ENCODE results near the gene TRAK1.
A peak's percentile ranks its signal among the peaks of the same experiment; 100 is the strongest.
"Not testable (repeated sequence)": the region's sequence is repeated elsewhere in the genome, so short reads cannot be mapped to it uniquely, and the experiment has no call there.

TRAK1 gene

GRCh38 chr3:42099020-42099765 is 8.0 kb downstream of the TRAK1 start:
- DNase-seq = no peak

GRCh38 chr3:42101048-42101447 is 9.9 kb downstream of the TRAK1 start:
- peak; percentile 81 for DNase-seq

GRCh38 chr3:42101481-42101880 is 10.3 kb downstream of the TRAK1 start:
- no peak for DNase-seq

DNA sequence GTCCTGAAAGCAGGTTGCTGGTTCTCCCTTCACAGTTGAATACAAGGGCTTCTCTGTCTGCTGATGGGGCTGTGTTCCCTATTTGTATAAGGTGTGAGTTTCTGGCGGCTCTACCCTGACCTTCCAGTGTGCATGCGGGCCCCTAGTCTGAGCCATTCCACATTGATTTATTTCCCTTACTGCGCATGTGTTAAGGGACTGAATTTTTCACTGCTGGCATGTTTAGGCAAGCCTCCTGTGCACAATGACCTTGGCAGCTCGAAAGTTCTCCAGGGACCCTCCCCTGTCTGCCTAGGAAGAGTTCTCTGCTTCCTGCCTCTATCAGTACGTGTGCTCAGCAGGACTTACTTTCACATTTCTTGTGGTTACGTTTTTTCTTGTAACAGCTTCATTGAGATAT is 11.4 kb downstream of the TRAK1 start:
- no peak for DNase-seq

- not testable (repeated sequence) for DNase-seq
Measured at GRCh38 chr3:42103921-42104665, 12.9 kb downstream of the TRAK1 start.

- not testable (repeated sequence) for DNase-seq
Measured at GRCh38 chr3:42105994-42106393, 14.8 kb downstream of the TRAK1 start.

DNA sequence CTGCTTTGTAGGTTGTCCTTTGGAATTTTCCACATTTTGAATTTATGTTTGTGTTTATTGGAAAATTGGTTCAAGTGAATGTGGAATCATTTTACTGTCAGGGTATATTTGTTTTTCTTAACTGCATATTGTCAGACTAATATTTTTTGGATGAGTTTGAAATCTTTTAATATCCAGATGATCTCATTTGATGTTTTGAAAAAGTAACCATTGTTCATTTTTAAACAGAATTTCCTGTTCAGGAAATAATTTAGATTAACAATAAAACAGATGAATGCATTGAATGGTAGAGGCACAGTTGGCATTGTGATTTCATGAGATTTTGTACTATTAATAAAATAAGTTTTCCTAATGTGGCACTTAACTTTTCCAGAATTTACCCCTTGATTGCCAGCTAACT is 15.5 kb downstream of the TRAK1 start:
- DNase-seq = no peak

DNA sequence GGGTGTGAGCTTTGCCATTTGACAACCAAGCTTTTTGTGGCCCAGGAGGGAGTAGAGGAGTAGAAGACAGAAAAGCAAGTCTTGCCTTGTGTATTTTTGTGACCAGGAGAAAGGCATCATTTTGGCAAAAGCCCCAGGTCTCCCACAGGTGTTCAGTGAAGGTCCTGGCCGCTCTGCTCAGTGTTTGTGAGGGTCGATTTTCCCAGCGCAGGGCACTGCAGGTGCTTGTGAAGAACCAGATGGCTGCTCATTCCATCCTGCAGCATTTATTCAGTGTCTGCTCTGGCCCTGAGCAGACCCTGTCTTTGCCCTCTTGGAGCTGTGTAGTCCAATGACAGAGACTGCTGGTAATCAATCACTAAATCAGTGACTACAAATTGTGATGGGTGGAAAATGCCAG is 19.5 kb downstream of the TRAK1 start:
- no peak for DNase-seq

GRCh38 chr3:42114130-42114725 is 23.1 kb downstream of the TRAK1 start:
- no peak for DNase-seq

DNA sequence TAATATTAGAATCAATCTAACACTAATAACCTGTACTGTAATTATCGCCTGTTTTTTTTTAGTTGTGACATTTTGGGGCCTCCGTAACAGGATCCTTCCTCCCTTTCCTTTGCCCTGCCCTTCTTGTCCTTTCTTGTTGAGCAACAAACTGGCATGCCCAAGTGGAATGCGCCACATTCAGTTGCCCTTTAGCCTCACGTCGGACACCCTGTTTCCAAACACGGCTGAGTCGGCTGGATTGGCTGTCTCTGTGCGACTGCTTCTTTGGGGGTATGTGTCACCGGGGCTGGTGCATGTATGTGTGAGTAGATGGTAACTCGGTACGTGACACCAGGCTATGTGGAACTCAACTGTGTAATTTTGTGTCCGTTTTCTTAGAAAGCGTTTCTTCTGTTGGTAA is 24.1 kb downstream of the TRAK1 start:
- no peak for DNase-seq

- DNase-seq = no peak
Measured at GRCh38 chr3:42115946-42116345, 24.8 kb downstream of the TRAK1 start.

DNA sequence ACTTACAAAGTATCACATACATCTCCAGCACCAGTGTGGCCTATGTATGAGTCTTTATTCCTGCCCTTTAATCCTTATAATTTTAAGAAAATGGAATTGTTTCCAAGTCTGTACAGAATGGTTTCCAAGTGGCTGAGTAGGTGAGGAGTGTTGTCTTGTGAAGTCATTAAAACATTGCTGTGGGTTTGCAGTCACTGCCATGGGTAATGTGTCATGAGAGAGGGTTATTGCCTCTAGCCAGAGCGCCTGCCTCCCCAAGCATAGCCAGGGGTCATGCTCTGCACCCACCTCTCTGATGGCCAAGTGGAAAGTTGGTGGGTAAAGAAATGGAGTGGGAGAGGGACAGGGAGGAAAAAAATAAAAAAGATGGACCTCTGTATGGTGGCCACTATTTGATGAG is 25.3 kb downstream of the TRAK1 start:
- DNase-seq = peak; percentile 49

GRCh38 chr3:42117175-42118008 is 26.2 kb downstream of the TRAK1 start:
- peak; percentile 86 for DNase-seq

GRCh38 chr3:42118762-42119361 is 27.7 kb downstream of the TRAK1 start:
- peak; percentile 43 for DNase-seq

DNA sequence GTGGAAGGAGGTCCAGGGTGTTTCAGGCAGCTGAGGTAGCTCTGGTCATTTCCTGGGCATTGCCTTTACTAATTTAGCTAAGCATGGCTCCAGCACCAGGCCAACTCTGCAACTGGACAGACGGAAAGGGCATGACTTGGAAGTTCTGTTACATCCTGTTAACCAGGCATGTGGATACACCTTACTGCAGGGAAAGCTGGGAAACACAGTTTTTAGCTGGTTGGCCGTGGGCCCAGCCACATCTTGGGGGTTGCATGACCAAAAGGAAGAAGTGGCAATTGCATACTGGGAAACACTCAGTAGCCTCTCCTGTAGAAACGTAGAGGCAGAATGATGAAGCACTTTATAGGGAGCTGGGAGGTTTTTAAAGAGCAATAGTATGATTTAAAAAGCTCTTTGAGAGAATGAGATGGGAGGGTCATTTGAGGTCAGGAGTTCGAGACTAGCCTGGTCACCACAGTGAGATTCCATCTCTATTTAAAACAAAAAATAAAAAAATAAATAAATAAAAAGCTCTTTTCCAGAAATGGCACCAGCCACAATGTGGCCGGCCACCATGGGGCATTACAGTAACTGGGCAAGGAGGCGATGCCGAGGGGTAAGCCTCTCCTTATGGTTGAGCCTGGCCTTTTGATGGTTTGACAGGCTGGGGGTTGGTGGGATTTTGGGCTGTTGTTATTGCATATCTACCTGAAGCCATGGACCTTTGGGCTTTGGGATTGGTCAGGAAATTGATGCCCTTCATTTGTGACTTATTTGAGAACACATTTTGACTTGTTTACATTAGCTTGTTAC is 28.6 kb downstream of the TRAK1 start:
- no peak for DNase-seq

DNA sequence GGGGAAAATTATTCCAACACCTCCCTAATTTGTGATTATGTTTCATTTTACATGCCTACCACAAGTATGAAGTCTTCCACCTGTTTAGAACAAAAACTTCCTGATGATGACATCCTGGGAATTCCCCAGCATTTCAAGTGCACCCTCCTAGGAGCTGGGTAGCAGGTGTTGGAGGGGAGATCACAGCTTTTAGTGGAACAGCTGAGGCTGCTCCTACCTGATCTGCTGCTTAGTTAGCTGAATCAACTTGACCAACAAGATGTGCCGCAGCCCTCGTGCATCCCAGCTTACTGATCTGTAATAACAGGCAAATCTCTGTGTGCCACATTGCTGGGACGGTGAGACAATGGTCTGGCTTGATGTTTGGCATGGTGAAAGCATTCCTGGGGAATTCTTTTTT is 29.7 kb downstream of the TRAK1 start:
- DNase-seq = no peak

GRCh38 chr3:42122261-42123011 is 31.3 kb downstream of the TRAK1 start:
- DNase-seq = no peak

- DNase-seq = peak; percentile 70
Measured at GRCh38 chr3:42123012-42123581, 31.9 kb downstream of the TRAK1 start.

DNA sequence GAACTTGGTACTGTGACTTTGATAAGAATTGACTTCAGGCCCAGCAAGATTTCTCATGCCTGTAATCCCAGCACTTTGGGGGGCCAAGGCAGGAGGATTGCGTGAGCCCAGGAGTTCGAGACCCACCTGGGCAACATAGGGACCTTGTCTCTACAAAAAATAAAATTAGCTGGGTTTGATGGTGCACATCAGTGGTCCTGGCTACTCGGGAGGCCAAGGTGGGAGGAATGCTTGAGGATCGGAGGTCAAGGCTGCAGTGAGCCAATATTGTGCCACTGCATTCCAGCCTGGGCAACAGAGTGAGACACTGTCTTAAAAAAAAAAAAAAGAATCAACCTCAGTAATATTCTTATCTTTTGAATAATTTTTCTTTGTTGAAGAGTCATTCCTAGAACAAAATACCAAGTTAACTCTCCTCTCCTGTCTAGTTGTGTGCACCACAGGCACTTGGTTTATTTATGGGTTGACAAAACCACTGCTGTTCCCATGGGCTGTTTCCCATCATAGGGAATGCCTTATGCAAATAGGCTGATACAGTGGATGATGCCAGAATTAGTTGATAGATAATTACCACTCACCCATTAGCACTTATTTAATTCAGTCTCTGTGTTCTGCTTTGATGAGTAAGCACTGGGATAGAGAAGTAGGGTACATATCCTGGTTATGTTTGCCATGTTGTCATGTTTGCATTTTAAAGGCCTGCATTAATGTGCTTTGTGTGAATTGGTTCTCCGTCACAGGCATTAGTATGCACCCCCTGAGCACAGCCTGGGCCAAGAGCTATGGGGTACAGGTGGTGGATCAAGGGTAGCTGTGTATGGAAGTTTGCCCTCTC is 32.9 kb downstream of the TRAK1 start:
- DNase-seq = no peak

- no peak for DNase-seq
Measured at GRCh38 chr3:42127226-42127625, 36.1 kb downstream of the TRAK1 start.
